HepG2 (cell line): ENCODE results near the gene ACAD8. TPM values are rescaled to one million over a fixed set of nuclear protein-coding genes. Genes with fewer than 3 reads are reported as not detected.

Source experiments
- CEBPB ChIP-seq: IDR thresholded peaks from 2 replicates; pipeline ENCODE4 v1.6.1; 2011; ENCODE audit warnings: low read depth, low read length, improper control_type of control experiment, borderline replicate concordance
- FOSL1 ChIP-seq: sonication (generic); formaldehyde crosslinking; IDR thresholded peaks from 2 replicates; pipeline ENCODE4 v1.9.0; 2021; ENCODE audit warnings: missing genetic modification reagents, borderline replicate concordance
- KDM4B ChIP-seq: sonication (generic); formaldehyde crosslinking; IDR thresholded peaks from 2 replicates; pipeline ENCODE4 v1.4.0; 2020; ENCODE audit warnings: missing genetic modification reagents
- KLF6 ChIP-seq: IDR thresholded peaks from 2 replicates; pipeline ENCODE4 v1.8.0; 2016; ENCODE audit warnings: missing biosample characterization, missing genetic modification reagents
- MED13 ChIP-seq: sonication (generic); formaldehyde crosslinking; IDR thresholded peaks from 2 replicates; pipeline ENCODE4 v1.5.0; 2020; ENCODE audit warnings: missing genetic modification reagents
- NBN ChIP-seq: fragments of 450-650 bp; conservative IDR thresholded peaks from 2 replicates; pipeline ENCODE4 v1.6.1; 2017
- NFIB ChIP-seq: sonication (generic); formaldehyde crosslinking; IDR thresholded peaks from 2 replicates; pipeline ENCODE4 v1.9.0; 2021; ENCODE audit warnings: missing genetic modification reagents, mild to moderate bottlenecking, borderline replicate concordance
- SATB2 ChIP-seq: sonication (generic); formaldehyde crosslinking; IDR thresholded peaks from 2 replicates; pipeline ENCODE4 v1.5.0; 2020; ENCODE audit warnings: missing genetic modification reagents
- THAP11 ChIP-seq: IDR thresholded peaks from 2 replicates; pipeline ENCODE4 v1.6.1; 2016; ENCODE audit warnings: missing biosample characterization, missing genetic modification reagents
- ZNF543 ChIP-seq: sonication (generic); formaldehyde crosslinking; IDR thresholded peaks from 2 replicates; pipeline ENCODE4 v1.4.0; 2020; ENCODE audit warnings: mild to moderate bottlenecking, missing genetic modification reagents
- ZNF557 ChIP-seq: sonication (generic); formaldehyde crosslinking; IDR thresholded peaks from 2 replicates; pipeline ENCODE4 v1.4.0; 2020; ENCODE audit warnings: missing genetic modification reagents
- ZSCAN21 ChIP-seq: sonication (generic); formaldehyde crosslinking; IDR thresholded peaks from 2 replicates; pipeline ENCODE4 v1.8.0; 2022; ENCODE audit warnings: mild to moderate bottlenecking, missing genetic modification reagents, moderate library complexity, borderline replicate concordance
- polyA plus RNA-seq, 8 experiments: library from polyadenylated mRNA; depleted of rRNA in 3 of 8; stranded (reverse) in 7 of 8; unstranded in 1 of 8; fragments of >200 nt; fragmentation: Illumina TruSeq in 4 of 8; extraction: Trizol in 4 of 8; gene quantifications; 2 replicates each; pipeline versions ENCODE4 v1.2.1 to v1.2.3, GENCODE V29; 2011 to 2016; ENCODE audit warnings: low read depth in 4 of 8, missing spikeins in 1 of 8, mixed read lengths in 1 of 8; ENCODE audit not compliant: insufficient read depth in 1 of 8
- total RNA-seq, 5 experiments: library from RNA; depleted of rRNA; stranded (reverse); fragments of >200 nt; fragmentation: Illumina TruSeq; extraction: Trizol; gene quantifications; 2 replicates each; pipeline ENCODE4 v1.2.3, GENCODE V29; 2016; ENCODE audit warnings: low read depth in 1 of 5
- TF ChIP-seq, protein P1 (sequence below), 2 experiments: fragments of 450-650 bp in 1 of 2; sonication (generic) in 1 of 2; formaldehyde crosslinking; IDR thresholded peaks; 2 replicates each; pipeline versions ENCODE4 v1.5.0 to v1.8.0; 2020 to 2022; ENCODE audit warnings: mild to moderate bottlenecking in 1 of 2, missing genetic modification reagents in 1 of 2
- TF ChIP-seq, protein P2 (sequence below): IDR thresholded peaks from 2 replicates; pipeline ENCODE4 v1.6.1; 2016; ENCODE audit warnings: mild to moderate bottlenecking
- TF ChIP-seq, protein P3 (sequence below): IDR thresholded peaks from 2 replicates; pipeline ENCODE4 v1.6.1; 2016; ENCODE audit warnings: low read depth, missing genetic modification reagents, missing compliant biosample characterization
- TF ChIP-seq, protein P4 (sequence below): sonication (generic); formaldehyde crosslinking; IDR thresholded peaks from 2 replicates; pipeline ENCODE4 v1.4.0; 2020; ENCODE audit warnings: missing genetic modification reagents, borderline replicate concordance

Gene ACAD8
- total and polyA plus RNA-seq, 2 of the 13 experiments (the other 11 are each of a cell fraction or from before 2014, with no cell fraction given) = 13.5 to 20.3 TPM

DNA sequence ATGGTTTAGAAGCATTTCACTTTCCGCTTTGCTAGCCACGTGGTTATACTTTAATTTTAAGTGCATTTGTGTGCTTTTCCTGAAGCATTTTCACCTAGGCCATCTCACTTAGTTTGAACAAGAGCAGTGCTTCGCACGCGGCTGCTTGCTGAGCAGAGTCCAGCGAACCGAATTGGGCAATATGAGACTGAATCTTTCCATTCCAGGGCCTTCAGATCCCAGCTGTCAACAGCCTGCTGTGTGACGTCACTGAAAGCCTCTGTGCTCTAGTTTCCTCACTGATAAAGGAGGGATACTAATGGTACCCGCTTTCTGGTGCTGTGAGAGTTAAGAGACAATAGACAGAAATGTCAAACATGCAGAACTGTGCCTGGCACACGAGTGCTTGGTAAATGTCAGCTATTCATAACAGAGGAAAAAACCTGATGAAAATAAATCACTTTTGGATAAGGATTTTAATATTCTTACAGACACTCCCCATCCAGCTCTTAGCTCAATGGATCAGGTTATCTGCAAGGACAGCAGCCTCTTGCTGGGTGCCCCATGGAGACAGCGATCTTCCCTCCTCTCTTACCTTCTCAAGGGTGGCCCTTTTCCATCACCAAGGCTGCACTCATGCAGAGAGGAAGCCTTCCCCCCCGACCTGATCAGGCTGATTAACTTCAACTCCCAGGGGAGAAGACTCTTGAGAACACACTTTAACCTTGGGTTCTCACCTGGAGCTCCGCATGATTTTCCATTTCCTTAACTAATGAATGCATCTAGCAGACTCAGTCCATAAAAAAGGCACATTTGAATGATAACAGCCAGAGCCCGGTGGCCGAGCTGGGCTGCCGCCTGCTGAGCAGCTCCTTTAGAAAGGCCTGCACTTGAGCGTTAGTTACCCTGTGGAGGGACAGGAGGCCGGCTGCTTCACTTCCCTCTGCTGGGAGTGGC is 19.3 kb downstream of the ACAD8 start (continued):
- TF ChIP-seq, protein P1, sequence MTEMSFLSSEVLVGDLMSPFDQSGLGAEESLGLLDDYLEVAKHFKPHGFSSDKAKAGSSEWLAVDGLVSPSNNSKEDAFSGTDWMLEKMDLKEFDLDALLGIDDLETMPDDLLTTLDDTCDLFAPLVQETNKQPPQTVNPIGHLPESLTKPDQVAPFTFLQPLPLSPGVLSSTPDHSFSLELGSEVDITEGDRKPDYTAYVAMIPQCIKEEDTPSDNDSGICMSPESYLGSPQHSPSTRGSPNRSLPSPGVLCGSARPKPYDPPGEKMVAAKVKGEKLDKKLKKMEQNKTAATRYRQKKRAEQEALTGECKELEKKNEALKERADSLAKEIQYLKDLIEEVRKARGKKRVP (CRISPR knock-in tag; IDR thresholded peaks at IDR 0.05) = 0 out of 4 replicates have a peak, but pooled peaks of 1 of the 2 experiments have one; percentile 36
- TF ChIP-seq NFIB = no peak
- no peak for TF ChIP-seq FOSL1 (CRISPR knock-in tag)
- TF ChIP-seq, protein P2, sequence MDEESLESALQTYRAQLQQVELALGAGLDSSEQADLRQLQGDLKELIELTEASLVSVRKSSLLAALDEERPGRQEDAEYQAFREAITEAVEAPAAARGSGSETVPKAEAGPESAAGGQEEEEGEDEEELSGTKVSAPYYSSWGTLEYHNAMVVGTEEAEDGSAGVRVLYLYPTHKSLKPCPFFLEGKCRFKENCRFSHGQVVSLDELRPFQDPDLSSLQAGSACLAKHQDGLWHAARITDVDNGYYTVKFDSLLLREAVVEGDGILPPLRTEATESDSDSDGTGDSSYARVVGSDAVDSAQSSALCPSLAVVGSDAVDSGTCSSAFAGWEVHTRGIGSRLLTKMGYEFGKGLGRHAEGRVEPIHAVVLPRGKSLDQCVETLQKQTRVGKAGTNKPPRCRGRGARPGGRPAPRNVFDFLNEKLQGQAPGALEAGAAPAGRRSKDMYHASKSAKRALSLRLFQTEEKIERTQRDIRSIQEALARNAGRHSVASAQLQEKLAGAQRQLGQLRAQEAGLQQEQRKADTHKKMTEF (CRISPR knock-in tag) = peak; percentile 72; the same call in 1 of the 2 replicates
- TF ChIP-seq, protein P3, sequence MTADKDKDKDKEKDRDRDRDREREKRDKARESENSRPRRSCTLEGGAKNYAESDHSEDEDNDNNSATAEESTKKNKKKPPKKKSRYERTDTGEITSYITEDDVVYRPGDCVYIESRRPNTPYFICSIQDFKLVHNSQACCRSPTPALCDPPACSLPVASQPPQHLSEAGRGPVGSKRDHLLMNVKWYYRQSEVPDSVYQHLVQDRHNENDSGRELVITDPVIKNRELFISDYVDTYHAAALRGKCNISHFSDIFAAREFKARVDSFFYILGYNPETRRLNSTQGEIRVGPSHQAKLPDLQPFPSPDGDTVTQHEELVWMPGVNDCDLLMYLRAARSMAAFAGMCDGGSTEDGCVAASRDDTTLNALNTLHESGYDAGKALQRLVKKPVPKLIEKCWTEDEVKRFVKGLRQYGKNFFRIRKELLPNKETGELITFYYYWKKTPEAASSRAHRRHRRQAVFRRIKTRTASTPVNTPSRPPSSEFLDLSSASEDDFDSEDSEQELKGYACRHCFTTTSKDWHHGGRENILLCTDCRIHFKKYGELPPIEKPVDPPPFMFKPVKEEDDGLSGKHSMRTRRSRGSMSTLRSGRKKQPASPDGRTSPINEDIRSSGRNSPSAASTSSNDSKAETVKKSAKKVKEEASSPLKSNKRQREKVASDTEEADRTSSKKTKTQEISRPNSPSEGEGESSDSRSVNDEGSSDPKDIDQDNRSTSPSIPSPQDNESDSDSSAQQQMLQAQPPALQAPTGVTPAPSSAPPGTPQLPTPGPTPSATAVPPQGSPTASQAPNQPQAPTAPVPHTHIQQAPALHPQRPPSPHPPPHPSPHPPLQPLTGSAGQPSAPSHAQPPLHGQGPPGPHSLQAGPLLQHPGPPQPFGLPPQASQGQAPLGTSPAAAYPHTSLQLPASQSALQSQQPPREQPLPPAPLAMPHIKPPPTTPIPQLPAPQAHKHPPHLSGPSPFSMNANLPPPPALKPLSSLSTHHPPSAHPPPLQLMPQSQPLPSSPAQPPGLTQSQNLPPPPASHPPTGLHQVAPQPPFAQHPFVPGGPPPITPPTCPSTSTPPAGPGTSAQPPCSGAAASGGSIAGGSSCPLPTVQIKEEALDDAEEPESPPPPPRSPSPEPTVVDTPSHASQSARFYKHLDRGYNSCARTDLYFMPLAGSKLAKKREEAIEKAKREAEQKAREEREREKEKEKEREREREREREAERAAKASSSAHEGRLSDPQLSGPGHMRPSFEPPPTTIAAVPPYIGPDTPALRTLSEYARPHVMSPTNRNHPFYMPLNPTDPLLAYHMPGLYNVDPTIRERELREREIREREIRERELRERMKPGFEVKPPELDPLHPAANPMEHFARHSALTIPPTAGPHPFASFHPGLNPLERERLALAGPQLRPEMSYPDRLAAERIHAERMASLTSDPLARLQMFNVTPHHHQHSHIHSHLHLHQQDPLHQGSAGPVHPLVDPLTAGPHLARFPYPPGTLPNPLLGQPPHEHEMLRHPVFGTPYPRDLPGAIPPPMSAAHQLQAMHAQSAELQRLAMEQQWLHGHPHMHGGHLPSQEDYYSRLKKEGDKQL (CRISPR knock-in tag) = 0 out of 2 replicates have a peak, but pooled peaks have one; percentile 21
- TF ChIP-seq KLF6 (CRISPR knock-in tag) = no peak
- TF ChIP-seq NBN = no peak
- no peak for TF ChIP-seq ZSCAN21 (CRISPR knock-in tag)
- TF ChIP-seq ZNF543 (CRISPR knock-in tag) = no peak
- TF ChIP-seq MED13 (CRISPR knock-in tag) = no peak
- TF ChIP-seq ZNF557 (CRISPR knock-in tag) = no peak
- TF ChIP-seq, protein P4, sequence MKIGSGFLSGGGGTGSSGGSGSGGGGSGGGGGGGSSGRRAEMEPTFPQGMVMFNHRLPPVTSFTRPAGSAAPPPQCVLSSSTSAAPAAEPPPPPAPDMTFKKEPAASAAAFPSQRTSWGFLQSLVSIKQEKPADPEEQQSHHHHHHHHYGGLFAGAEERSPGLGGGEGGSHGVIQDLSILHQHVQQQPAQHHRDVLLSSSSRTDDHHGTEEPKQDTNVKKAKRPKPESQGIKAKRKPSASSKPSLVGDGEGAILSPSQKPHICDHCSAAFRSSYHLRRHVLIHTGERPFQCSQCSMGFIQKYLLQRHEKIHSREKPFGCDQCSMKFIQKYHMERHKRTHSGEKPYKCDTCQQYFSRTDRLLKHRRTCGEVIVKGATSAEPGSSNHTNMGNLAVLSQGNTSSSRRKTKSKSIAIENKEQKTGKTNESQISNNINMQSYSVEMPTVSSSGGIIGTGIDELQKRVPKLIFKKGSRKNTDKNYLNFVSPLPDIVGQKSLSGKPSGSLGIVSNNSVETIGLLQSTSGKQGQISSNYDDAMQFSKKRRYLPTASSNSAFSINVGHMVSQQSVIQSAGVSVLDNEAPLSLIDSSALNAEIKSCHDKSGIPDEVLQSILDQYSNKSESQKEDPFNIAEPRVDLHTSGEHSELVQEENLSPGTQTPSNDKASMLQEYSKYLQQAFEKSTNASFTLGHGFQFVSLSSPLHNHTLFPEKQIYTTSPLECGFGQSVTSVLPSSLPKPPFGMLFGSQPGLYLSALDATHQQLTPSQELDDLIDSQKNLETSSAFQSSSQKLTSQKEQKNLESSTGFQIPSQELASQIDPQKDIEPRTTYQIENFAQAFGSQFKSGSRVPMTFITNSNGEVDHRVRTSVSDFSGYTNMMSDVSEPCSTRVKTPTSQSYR (CRISPR knock-in tag) = no peak
- no peak for TF ChIP-seq SATB2 (CRISPR knock-in tag)
- peak; percentile 56 for TF ChIP-seq THAP11 (CRISPR knock-in tag)
- peak; percentile 98 for TF ChIP-seq CEBPB
- TF ChIP-seq KDM4B (CRISPR knock-in tag) = no peak
